ENCODE measurements around the gene ATAD3B.
"Not testable (repeated sequence)": the region's sequence is repeated elsewhere in the genome, so short reads cannot be mapped to it uniquely, and the experiment has no call there.

The ATAD3B gene

DNA sequence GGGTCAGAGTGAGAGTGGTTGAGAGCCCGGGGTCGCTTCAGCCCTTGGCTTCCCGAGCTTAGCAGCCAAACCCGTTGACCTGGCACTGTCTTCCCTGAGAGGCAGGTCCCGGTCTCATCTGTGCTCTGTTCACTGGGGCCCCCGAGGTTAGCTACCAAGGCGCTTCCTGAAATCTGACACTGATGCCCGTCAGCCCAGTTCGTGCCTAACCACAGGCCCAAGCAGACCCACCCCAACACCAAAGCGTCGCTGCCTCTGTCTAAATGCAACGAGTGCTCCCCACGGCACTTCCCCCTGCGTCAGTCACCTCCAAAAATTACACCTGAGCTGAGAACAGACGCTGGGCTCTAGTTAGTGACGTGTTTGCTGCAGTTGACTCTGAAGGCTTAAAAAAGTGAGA, 42.8 kb downstream of the ATAD3B start:
- not testable (repeated sequence) for DNase-seq

DNA sequence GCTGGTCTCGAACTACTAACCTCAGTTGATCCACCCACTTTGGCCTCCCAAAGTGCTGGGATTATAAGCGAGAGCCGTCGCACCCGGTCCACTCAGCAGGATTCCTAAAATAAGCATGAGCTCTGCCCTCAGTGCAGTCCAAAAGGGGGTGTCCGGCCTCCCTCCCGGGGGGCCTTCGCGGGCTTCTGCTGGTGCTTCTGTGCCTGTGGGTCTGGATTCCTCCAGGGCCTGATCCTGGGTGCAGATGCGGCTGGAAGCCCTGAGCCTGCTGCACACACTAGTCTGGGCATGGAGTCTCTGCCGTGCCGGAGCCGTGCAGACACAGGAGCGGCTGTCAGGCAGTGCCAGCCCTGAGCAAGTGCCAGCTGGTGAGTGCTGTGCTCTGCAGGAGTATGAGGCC, 45.4 kb downstream of the ATAD3B start:
- DNase-seq, result not testable (repeated sequence)

DNA sequence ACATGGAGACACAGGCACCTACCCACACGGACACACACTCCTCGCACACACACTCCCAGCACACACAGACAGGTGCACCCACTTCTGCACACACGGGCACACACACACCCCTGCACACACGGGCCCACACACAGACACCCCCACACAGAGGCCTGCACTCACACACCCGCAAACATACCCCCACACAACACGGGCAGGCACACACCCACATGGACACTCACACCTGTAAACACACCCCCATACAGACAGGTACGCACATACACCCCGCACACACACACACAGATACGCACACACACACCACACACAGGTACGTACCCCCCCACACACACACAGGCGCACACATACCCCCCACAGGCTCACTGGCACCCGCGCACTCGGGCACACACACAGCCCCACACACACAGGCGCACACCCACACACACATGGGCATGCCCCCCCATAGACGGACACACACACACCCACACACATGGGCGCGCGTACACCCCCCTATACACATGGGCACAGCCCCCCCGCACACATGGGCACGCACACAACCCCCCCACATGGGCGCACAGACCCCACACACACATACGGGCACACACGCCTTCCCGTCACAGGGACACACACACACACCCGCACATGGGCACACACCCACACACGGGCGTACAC, 46.5 kb downstream of the ATAD3B start:
- DNase-seq, result no peak

DNA sequence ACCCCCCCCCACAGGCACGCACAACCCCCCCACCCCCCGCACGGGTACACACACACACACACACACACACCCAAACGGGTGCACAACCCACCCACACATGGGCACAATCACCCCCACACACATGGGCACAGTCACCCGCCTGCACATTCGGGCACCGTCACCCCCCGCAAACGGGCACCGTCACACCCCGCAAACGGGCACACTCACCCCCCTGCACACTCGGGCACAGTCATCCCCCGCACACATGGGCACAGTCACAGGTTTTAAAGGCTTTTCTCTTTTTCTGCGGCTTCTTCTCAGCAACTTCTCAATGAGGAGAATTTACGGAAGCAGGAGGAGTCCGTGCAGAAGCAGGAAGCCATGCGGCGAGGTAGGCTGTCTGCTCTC, 47.0 kb downstream of the ATAD3B start:
- DNase-seq, result not testable (repeated sequence)

DNA sequence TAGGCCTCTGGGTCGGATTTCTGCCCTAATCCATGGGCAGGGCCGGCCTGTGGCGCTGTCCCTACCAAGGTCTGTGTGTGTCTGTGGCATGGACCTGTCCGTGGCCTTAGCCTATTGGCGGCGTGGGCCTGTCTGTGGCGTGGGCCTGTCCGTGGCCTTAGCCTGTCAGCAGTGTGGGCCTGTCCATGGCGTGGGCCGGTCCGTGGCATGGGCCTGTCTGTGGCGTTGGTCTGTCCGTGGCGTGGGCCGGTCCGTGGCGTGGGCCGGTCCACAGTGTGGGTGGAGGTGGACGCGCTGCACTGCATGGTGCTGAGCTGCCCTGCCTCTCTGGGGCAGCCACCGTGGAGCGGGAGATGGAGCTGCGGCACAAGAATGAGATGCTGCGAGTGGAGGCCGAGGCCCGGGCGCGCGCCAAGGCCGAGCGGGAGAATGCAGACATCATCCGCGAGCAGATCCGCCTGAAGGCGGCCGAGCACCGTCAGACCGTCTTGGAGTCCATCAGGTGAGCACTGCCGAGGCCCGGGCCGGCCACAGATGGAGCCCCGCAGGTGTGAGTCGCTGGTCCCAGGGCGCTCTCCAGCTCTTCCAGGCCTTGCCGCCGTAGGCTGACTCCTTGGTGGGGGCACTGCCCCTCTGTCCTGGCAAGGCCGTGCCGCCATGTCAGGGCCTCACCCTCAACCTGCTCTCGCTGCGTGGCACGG, 48.4 kb downstream of the ATAD3B start:
- not testable (repeated sequence) for DNase-seq

DNA sequence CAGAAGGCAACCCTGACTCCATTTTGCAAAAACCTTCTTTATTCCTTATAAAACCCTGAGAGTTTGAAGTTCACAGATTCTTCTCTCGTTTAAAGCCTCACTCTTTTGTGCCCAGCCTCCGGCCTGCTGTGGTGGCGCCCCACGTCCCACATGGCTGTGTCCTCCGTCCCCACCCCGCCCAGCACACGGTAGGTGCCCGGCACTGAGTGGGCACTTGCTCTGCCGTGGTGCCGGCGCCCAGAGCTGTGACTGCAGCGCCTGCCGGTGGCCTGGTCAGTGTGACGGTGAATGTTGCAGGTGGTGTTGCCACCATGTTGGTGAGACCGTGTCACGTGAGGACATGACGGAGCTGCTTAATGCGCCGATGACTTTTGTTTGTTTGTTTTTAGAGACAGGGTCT, 49.8 kb downstream of the ATAD3B start:
- DNase-seq, result no peak

DNA sequence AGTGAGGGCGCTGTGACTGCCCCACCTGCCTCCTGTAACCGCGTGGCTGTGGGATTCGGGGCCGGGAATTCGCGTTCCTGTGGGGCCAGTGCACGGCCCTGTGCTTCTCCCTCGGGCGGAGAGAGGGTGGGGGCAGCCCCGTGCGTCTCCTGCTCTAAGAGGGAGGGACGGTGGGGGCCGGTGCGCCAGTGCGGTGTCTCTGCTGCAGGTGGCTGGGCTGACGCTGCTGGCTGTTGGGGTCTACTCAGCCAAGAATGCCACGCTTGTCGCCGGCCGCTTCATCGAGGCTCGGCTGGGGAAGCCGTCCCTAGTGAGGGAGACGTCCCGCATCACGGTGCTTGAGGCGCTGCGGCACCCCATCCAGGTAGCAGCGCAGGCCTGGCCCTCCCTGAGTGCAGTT, 51.0 kb downstream of the ATAD3B start:
- not testable (repeated sequence) for DNase-seq

DNA sequence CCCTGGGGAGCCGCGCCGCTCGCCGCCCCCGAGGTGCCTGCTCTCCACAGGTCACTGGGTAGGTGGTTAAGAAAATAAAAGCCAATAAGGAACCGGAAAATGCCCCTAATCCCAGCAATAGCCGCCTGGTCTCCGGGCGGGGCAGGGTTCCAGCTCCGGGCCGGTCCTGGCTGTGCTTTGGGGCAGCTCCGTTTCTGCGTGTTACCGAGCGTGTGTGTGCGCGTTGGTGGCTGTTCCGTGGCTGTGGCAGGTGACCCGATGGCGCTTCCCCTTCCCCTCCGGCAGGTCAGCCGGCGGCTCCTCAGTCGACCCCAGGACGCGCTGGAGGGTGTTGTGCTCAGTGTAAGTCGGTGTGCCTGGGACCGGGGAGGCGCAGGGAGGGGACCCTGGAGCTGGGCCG, 51.7 kb downstream of the ATAD3B start:
- not testable (repeated sequence) for DNase-seq

DNA sequence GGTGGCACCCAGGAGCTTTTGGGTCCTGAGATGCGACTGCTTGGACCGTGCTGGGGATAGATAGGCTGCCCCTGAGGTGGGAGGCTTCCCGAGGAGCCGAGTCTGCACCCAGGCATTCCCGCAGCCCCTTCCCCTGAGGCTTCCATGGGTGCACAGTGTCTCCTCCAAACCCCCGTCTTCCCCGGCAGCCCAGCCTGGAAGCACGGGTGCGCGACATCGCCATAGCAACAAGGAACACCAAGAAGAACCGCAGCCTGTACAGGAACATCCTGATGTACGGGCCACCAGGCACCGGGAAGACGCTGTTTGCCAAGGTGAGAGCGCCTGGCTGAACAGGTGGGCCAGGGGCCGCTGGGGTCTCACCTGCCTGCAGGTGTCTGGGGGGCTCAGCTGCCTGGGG, 52.1 kb downstream of the ATAD3B start:
- DNase-seq, result not testable (repeated sequence)

DNA sequence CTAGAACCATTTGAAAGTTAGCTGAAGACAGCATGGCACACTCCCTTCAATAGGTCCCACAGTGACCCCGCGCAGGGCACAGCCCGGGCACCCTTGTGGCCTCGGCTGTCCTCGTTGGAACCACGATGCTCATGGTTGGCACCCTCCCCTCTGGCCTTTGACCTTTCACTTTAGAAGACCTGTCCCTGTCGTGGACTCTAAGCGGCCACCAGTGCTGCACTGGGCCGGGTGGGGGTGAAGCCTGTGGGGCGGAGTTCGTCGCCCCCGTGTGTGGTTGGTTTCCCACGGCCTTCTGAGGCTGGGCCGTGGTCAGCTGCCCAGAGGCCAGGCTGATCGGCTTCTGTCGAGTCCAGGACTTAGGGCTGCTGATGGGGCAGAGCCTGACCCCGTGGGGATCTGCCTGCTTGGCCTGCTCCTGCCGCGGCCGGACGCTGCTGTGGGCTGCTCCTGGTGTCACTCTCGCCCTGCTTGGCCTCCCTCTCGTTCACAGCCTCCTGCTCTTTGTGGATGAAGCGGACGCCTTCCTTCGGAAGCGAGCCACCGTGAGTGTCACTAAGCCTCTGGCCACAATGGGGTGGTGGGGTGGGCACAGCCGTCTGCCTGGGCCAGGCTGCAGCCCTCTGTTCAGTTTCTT, 53.3 kb downstream of the ATAD3B start:
- DNase-seq, result not testable (repeated sequence)

DNA sequence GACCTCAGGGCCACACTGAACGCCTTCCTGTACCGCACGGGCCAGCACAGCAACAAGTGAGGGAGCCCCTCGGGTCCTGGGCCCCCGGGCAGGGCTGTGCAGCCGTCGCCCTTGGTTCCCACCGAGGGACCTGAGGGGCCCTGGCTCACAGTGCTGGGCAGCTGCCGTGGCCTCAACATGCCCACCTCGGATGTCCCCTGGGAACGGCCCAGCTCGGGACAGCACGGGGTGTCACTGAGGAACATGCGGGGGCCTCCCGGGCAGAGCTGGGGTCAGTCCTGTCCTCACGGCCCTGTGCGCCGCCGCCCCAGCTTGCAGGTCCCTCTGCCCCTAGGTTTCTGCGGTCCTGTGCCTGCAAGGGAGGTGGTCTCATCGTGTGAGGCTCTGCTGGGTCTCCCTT, 54.9 kb downstream of the ATAD3B start:
- DNase-seq, result not testable (repeated sequence)

DNA sequence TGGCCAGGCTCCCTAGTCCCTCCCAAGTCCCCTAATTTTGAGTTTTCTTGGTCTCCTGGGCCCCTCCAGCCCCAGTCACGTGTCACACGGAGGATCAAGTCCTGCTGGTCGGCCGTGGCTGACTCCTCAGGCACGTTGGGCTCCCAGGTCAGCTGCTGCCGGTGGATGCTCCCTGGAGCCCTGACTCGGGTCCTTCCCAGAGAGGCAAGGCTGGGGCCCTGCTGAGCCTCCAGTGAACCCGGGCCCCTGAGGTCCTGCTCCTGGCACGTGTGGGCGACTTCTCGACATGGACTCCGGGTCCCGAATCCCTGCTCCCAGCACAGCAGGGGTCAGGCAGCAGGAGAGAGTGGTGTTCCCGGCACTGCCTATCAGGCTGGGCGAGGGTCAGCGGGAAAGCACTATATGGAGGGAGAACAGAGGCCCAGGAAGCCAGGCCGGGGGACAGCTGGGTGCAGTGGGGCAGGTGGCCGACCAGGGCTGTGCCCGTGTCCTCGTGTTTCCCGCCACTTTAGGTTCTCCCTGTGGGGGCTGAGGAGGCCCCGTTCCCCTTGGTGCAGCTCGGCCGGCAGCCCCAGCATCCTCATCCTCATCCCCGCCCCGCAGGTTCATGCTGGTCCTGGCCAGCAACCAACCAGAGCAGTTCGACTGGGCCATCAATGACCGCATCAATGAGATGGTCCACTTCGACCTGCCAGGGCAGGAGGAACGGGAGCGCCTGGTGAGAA, 55.7 kb downstream of the ATAD3B start:
- DNase-seq, result no peak

DNA sequence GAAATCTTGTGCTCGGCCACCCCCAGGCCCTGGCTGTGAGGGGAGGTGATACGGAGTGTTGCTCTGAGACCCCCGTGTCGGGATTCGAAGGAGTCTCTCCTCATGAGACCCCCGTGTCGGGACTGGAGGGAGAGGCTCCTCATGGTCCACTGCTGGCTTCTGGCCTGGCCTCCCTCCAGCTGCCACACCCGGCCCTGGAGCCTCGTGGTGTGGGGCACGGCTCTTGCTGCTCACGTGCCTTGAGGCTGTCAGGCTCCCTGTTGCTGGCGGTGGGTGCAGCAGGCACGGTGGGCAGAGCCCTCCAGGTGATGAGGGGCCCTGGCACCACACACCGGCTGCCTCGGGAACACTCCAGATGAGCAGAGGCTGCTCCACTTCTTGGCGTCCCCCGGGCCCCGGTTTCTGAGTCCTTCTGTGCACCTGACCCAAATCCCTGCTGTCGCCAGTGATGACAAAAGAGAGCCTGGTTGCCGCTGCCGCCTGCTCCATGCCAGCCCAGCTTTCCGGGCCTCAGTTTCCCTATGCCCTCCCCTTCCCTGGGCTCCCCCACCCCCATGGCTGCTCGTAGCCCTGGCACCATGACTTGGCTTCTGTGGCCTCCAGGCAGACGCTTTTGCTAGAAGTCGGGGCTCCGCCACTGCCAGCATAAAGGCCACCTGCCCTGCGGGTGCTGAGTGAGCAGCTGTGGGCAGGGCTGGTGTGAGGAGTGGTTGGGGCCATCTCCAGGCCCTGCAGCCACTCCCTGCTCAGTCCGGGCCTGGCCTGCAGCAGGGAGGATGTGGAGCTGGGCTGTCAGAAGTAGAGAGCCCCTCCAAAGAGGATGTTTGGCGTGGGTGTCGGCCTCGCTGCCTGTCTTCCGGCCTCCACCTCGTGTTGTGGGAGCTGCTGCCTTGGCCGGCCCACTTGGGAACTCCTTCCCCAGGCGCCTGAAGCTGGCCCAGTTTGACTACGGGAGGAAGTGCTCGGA, 57.0 kb downstream of the ATAD3B start:
- DNase-seq, result no peak

DNA sequence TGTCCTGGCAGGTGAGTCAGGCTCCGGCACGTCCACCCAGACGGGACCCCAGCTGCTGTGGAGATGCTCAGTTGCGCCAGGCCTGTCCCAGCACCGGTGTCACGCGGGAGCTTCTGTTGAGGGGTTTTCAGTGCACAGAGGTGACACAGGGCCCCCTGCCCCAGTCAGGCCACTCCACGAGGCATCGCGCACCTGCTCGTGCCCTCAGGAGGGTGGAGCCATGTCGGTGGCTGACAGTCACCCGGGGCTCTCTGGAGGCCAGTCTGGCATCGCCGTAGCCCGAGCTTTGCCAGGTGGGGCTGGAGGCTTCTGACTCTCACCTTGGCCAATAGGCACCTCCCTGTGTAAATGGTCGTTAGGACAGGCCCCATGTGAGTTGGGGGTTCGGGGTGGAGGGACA, 57.8 kb downstream of the ATAD3B start:
- DNase-seq, result no peak

DNA sequence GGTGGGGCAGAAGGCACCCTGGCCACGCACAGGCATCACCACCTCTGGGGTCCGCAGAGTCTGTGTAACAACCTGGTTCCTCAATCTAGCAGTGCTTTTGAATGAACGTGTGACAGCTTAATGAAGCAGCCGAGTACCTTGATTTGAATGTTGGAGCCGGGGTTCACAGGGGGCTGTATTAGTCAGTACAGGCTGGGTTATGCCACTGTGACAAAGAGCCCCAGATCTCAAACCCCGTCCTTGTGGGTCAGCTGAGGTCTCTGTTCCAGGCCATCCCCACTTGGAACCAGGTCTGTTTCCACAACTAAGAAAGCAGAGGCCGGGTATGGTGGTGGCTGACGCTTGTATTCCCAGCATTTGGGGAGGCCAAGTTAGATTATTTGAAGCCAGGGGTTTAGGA, 58.4 kb downstream of the ATAD3B start:
- no peak for DNase-seq

DNA sequence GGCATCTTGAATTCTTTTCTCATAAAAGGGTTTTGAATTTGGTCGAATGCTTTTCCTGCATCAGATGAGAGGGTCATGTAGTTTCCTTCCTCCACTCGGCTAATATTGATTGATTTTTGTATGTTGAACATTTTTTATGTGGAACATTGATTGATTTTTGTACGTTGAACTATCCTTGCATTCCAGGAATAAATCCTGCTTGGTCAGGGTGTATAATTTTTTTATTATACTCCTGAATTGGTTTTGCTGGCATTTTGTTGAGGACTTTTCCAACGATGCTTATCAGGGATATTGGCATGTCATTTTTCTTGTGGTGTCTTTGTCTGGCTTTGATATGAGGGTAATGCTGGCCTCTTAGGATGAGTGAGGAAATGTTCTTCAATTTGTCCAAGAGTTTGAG, 60.4 kb downstream of the ATAD3B start:
- DNase-seq, result no peak

DNA sequence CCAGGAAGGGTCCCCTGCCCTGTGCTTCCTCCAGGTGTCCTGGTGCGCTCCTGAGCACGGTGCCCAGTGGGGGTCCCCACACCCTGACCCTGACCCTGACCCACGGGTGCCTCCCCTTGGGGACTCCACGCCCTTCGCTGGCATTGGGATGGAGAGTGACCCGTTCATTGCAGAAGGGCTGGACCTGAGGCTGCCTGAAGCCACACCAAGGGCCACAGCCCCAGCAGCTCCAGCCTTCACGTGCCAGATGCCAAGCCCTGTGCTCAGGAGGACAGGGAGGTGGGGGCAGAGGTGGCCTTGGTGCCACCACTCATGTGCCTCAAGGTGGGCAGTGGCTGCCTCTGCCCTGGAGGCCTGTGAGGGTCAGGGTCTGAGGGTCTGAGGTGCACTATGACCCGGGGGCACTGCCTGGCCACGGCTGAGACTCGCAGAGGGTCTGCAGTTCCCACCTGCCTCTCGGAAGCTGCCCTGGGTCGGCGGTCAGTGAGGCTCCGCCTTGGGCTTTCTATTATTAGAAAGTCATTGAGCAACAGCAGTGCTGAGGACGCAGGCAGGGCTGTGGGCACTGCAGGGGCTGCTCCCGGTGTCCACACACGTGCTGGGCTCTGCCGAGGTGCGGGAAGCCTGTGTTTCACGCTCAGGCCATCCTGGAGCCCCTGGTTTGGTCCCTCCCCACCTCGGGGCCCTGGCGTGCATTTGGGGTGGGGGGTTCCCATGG, 61.8 kb downstream of the ATAD3B start:
- DNase-seq, result not testable (repeated sequence)

DNA sequence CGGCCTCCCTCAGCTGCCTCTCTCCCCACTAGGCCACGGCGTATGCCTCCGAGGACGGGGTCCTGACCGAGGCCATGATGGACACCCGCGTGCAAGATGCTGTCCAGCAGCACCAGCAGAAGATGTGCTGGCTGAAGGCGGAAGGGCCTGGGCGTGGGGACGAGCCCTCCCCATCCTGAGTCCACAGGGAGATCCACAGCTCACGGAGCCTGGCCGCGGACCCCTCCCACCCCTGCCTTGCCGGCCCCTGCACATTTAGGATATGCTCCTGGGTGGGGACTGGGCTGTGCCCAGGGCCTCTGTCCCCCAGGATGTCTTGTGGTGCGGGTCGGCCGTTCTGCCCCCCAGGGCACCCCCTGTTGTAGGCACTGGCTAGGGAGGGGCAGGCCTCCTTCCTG, 62.3 kb downstream of the ATAD3B start:
- DNase-seq, result not testable (repeated sequence)

DNA sequence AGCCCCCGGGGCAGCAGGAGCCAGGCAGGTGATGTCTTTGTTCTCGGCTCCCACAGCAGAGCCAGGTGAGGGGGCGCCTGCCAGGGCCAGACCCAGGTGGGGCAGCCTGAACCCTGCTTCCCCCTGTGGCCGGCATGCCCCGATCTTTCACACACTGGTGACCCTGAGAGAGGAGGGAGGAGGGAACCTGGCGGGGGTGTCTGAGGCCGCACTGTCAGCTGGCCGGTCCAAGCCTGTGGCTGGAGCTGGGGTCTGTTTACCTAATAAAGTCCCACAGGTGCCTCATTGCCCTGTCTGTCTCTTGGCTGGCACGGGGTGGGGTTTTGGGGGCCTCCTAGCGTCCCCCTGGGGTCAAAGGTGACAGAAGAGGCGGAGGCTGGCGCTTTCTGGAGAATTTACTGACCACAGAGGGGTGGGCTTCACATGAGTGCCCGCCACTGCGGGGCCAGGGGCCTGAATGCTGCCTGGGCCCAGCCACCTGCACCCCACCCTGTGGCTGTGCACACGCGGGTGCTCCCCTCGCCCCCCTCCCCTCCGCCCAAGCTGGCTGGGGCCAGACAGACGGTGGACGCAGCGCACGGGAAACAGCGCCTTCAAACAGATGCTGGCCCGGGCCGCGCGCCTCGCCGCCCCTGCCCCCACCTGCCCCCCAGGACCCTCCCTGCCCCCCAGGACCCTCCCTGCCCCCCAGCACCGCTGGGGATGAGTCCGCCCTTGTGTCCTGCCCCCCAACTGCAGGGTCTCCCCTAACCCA, 63.0 kb downstream of the ATAD3B start:
- no peak for DNase-seq

DNA sequence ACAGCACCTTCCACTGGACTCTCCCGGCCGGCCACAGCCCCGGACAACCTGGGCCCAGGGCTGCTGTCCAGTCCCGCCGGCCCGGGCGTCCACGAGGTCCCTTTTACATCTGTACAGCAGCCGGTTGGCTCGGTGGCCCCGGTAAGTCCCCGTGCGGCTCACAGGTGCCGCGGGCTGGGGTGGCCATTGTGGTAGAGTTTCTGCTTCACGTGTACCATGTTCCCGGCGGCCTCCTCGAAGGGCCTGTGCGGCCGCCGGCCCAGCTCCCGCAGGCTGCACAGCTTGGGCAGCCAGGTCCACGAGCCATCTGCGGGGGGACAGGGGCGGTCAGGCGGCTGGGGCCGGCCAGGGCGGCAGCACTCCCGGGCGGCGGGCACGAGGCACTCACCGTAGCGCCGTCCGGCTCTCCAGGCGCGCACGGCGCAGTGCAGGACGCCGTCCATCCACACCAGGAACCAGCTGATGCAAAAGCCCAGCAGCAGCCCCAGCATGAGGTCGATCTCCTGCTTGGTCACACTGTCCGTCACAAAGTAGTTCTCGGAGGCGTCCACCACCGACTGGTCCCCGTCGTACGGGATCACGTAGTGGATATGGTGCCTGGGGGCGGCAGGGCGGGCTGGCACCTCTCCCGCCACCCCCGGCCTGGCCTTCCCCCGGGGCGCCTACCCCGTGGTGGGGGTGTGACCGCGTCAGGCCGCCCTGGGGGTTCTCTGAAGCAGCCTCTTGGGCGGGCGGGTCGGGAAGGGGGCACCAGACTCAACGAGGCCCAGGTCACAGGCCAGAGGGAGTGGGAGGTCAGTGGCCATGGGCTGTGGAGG, 63.8 kb downstream of the ATAD3B start:
- no peak for DNase-seq
